ENCODE data around the gene BAIAP2L1. TPM values are rescaled to one million over a fixed set of nuclear protein-coding genes. Genes with fewer than 3 reads are reported as not detected.

BAIAP2L1 gene
- total and polyA plus RNA-seq, 9 of the 15 experiments (the other 6 are each of a cell fraction or from before 2014, with no cell fraction given) = 4.2 to 29.8 (median 15.5) TPM

- no peak for TF ChIP-seq ZNF318 (IDR thresholded peaks at IDR 0.05; ENCODE audit: borderline replicate concordance in 1 of 2, low read depth in 1 of 2)
- TF ChIP-seq CSDE1 (IDR thresholded peaks at IDR 0.05) = no peak
These were observed 134.1 kb downstream of the BAIAP2L1 start (continued) for GRCh38 chr7:98266840-98267239.

GRCh38 chr7:98265841-98266271 is 135.0 kb downstream of the BAIAP2L1 start:
- 53% methylated on average over 3 of the region's 5 CpGs for WGBS (ENCODE audit: insufficient coverage, low coverage, missing lambda C conversion rate)
- Histone ChIP-seq H3K27me3 (ENCODE audit: control insufficient read depth in 2 of 2, insufficient read depth in 2 of 2, low read length in 2 of 2) (no peaks in the 10 kb centered on the region), H3K9me1 (ENCODE audit: control insufficient read depth, insufficient read depth, low read length) (no peaks in the 10 kb centered on the region), H3K79me2 (ENCODE audit: control insufficient read depth, insufficient read depth, low read length) (no peaks in the 10 kb centered on the region), H3K27ac (ENCODE audit: extremely low read depth, low read depth, low read length) (no peak overlapping the region), H3K36me3 (ENCODE audit: control insufficient read depth, insufficient read depth, low read length) (no peaks in the 10 kb centered on the region), H3K4me3 (no peak overlapping the region), H3K9me3 (replicated peaks; ENCODE audit: control insufficient read depth, insufficient read depth, low read depth, low read length) (no peaks in the 10 kb centered on the region), H3K9ac (ENCODE audit: insufficient read depth in 1 of 2, low read depth in 2 of 2, low read length in 2 of 2) (no peak overlapping the region), H4K20me1 (replicated peaks; ENCODE audit: control insufficient read depth, insufficient read depth, low read length) (no peaks in the 10 kb centered on the region), H2AFZ (ENCODE audit: low read depth, low read length) (no peak overlapping the region), H3K4me2 (ENCODE audit: insufficient read depth, low read length) (no peak overlapping the region), H3K4me1 (replicated peaks in 1 of 2; ENCODE audit: control insufficient read depth in 2 of 2, insufficient read depth in 2 of 2, low read length in 2 of 2) (peaks cover 0 to 4% of the 10 kb centered on the region in 2 experiments; a peak in 2 of 5 replicates)
- intact Hi-C loops (cut with micrococcal nuclease) = no loop called here
- in situ Hi-C loops (cut with MboI) = no loop called here
- ChIA-PET CTCF (ENCODE audit: low intra/inter-chr PET ratio) (no interaction called here), POLR2A (no interaction called here)
- no peak for TF ChIP-seq NR2F6 (CRISPR knock-in tag; IDR thresholded peaks at IDR 0.05)
- no peak for TF ChIP-seq PYGO2 (tag; IDR thresholded peaks at IDR 0.05)
- TF ChIP-seq, protein P1, sequence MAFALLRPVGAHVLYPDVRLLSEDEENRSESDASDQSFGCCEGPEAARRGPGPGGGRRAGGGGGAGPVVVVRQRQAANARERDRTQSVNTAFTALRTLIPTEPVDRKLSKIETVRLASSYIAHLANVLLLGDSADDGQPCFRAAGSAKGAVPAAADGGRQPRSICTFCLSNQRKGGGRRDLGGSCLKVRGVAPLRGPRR (CRISPR knock-in tag; IDR thresholded peaks at IDR 0.05) = no peak
- no peak for TF ChIP-seq ZFP30 (CRISPR knock-in tag; IDR thresholded peaks at IDR 0.05; ENCODE audit: borderline replicate concordance)
- TF ChIP-seq, protein P2, sequence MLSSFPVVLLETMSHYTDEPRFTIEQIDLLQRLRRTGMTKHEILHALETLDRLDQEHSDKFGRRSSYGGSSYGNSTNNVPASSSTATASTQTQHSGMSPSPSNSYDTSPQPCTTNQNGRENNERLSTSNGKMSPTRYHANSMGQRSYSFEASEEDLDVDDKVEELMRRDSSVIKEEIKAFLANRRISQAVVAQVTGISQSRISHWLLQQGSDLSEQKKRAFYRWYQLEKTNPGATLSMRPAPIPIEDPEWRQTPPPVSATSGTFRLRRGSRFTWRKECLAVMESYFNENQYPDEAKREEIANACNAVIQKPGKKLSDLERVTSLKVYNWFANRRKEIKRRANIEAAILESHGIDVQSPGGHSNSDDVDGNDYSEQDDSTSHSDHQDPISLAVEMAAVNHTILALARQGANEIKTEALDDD (IDR thresholded peaks at IDR 0.05) = no peak
- no peak for TF ChIP-seq PTRF (tag; IDR thresholded peaks at IDR 0.05)
- TF ChIP-seq POLR3A (IDR thresholded peaks at IDR 0.05; ENCODE audit: borderline replicate concordance, extremely low read depth, insufficient read depth, insufficient read length) = no peak
- FAIRE-seq (no peak), DNase-seq (ENCODE audit: extremely low read depth in 1 of 4, low spot score in 3 of 4) (no peak), ATAC-seq (no peak)
- BruUV-seq (replicated peaks) = no TSS peak
